Suprapubic skin (tissue), 3 donors: ENCODE results near the gene ARID1A.

ENCODE experiments used
- EP300 ChIP-seq: sonication (generic); formaldehyde crosslinking; IDR thresholded peaks from one replicate; pipeline ENCODE4 v1.6.1; 2017; ENCODE audit warnings: antibody characterized with exemption
- TF ChIP-seq, protein P1 (sequence below), 2 donors: fragments of 200-600 bp in 1 of 2; fragments of 450-650 bp in 1 of 2; sonication (generic) in 1 of 2; IDR thresholded peaks; one replicate each; pipeline ENCODE4 v1.5.1; 2016 to 2019; ENCODE audit warnings: antibody characterized with exemption in 2 of 2, mild to moderate bottlenecking in 1 of 2, moderate library complexity in 1 of 2

DNA sequence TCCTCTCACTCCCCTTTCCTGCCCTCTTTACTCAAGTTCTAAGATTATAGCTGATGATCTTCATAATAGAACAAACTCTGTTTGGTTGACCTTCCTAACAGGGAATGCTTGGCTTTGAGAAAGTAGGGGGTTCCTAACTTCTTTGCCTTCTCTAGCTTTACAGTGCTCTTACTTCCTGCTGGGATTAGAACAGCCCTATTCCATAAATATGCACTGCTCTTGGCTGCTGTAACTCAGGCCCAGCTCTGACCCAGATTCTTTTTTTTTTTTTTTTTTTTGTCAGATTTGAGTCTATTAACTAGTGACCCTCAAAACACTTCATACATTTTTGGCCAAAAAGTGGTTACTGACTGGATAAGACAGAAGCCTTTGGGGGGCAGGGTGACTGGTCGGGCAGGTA is 52.5 kb downstream of the ARID1A start:
- TF ChIP-seq, protein P1, sequence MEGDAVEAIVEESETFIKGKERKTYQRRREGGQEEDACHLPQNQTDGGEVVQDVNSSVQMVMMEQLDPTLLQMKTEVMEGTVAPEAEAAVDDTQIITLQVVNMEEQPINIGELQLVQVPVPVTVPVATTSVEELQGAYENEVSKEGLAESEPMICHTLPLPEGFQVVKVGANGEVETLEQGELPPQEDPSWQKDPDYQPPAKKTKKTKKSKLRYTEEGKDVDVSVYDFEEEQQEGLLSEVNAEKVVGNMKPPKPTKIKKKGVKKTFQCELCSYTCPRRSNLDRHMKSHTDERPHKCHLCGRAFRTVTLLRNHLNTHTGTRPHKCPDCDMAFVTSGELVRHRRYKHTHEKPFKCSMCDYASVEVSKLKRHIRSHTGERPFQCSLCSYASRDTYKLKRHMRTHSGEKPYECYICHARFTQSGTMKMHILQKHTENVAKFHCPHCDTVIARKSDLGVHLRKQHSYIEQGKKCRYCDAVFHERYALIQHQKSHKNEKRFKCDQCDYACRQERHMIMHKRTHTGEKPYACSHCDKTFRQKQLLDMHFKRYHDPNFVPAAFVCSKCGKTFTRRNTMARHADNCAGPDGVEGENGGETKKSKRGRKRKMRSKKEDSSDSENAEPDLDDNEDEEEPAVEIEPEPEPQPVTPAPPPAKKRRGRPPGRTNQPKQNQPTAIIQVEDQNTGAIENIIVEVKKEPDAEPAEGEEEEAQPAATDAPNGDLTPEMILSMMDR (IDR thresholded peaks at IDR 0.05): no peak
- no peak for TF ChIP-seq EP300
